ENCODE results near the gene SIM1.

- TF ChIP-seq CTCF (conservative IDR thresholded peaks at IDR 0.05), result no peak
- TF ChIP-seq EZH2 (IDR thresholded peaks at IDR 0.05; ENCODE audit: low read depth), result no peak
These were observed 114.6 kb downstream of the SIM1 start for GRCh38 chr6:100350139-100350538.
